Measurements from ENCODE around the gene SEMA3D.

The SEMA3D gene

DNA sequence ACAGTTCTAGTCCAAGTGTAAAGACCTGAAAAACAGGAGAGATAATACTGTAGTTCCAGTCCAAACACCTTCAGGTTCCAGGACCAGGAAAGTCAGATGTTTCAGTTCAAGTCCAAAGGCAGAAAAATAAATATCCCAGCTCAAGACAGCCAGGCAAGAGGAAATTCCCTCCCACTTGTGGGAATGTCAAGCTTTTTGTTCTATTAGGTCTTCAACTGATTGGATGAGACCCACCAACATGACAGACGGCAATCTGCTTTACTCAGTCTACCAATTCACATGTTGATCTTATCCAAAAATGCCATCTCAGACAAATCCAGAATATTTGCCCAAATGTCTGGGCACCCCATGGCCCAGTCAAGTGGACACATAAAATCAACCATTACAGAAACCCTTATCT, 33.1 kb downstream of the SEMA3D start:
- no peak overlapping the region for H3K4me3 ChIP-seq (ENCODE audit: low read depth, low read length)
- no peak for TF ChIP-seq POLR2A (IDR thresholded peaks at IDR 0.05; ENCODE audit: extremely low read depth, insufficient read length)
- TF ChIP-seq, protein P1, sequence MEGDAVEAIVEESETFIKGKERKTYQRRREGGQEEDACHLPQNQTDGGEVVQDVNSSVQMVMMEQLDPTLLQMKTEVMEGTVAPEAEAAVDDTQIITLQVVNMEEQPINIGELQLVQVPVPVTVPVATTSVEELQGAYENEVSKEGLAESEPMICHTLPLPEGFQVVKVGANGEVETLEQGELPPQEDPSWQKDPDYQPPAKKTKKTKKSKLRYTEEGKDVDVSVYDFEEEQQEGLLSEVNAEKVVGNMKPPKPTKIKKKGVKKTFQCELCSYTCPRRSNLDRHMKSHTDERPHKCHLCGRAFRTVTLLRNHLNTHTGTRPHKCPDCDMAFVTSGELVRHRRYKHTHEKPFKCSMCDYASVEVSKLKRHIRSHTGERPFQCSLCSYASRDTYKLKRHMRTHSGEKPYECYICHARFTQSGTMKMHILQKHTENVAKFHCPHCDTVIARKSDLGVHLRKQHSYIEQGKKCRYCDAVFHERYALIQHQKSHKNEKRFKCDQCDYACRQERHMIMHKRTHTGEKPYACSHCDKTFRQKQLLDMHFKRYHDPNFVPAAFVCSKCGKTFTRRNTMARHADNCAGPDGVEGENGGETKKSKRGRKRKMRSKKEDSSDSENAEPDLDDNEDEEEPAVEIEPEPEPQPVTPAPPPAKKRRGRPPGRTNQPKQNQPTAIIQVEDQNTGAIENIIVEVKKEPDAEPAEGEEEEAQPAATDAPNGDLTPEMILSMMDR (IDR thresholded peaks at IDR 0.05; ENCODE audit: low read depth, low read length), result no peak
- TF ChIP-seq MYC (IDR thresholded peaks at IDR 0.05; ENCODE audit: low read depth, low read length), result no peak
- TF ChIP-seq, protein P2, sequence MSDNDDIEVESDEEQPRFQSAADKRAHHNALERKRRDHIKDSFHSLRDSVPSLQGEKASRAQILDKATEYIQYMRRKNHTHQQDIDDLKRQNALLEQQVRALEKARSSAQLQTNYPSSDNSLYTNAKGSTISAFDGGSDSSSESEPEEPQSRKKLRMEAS (IDR thresholded peaks at IDR 0.05; ENCODE audit: low read depth, low read length), result no peak
- DNase-seq (ENCODE audit: low read depth), result no peak

DNA sequence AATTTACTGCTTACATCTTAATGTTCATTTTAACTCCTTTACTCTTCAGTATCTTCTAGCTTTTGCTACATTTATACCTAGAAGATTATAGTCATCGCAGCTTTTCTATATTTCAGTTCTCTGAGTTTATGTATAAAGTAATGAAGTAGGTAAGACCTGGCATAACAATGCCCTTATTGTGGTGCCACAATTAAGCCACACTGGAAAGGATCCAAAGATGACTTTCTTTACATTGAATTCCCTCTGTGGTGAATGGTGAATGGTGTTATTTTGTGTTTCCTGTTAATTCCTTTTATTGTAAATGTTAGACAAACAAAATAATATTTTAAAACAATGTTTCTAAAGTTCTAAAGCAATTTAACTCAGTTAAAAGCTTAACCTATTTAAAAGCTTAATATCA, 36.2 kb downstream of the SEMA3D start:
- TF ChIP-seq MYC (IDR thresholded peaks at IDR 0.05; ENCODE audit: low read depth, low read length) (no peak), POLR2A (IDR thresholded peaks at IDR 0.05; ENCODE audit: extremely low read depth, insufficient read length) (no peak)
- TF ChIP-seq, protein P1 (IDR thresholded peaks at IDR 0.05; ENCODE audit: low read depth, low read length), result no peak
- TF ChIP-seq, protein P2 (IDR thresholded peaks at IDR 0.05; ENCODE audit: low read depth, low read length), result no peak
- no peak for DNase-seq (ENCODE audit: low read depth)

DNA sequence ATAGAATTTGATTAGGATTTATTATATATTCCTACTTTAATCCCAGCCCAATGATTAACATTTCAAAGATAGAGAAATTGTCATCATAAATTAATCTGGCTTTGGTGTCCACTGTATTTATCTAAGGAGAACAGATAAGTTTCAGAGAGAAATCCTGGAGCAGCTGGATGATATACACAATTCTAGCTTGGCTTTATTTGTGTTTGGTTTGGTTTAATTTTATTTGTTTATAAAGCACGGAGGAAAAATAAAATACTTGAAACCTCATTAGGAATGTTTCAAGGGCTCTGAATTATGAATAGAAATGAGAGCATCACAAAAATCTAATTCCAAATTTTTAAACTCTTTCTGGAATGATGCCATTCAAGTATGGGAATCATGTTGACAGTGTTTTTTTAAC, 42.1 kb downstream of the SEMA3D start:
- H3K4me3 ChIP-seq (ENCODE audit: low read depth, low read length), result no peak overlapping the region
- no peak for DNase-seq (ENCODE audit: low read depth)
- TF ChIP-seq, protein P2 (IDR thresholded peaks at IDR 0.05; ENCODE audit: low read depth, low read length), result no peak
- TF ChIP-seq POLR2A (IDR thresholded peaks at IDR 0.05; ENCODE audit: extremely low read depth, insufficient read length) (no peak), MYC (IDR thresholded peaks at IDR 0.05; ENCODE audit: low read depth, low read length) (no peak)
- TF ChIP-seq, protein P1 (IDR thresholded peaks at IDR 0.05; ENCODE audit: low read depth, low read length), result no peak

More for the DNA sequence above, 36.2 kb downstream of the SEMA3D start:
- H3K4me3 ChIP-seq (ENCODE audit: low read depth, low read length), result no peak overlapping the region

DNA sequence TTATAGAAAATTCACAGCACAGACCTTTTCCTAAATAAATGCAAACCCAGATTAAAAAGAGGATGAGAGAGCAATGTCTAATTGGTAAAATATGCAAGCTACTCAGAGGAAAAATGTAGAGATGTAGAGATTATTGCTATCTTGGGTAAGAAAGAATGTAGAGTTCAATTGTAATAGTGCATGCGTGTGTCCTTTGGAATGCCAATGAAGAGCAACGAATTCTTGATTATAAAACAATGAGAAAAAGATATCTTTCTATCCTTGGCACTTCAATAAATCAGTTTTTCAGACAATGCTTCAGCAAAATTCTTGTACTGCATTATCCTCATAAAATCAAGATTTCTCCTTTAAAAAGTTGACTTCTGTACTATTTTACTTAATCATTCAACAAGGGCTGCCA, 50.9 kb downstream of the SEMA3D start:
- no peak overlapping the region for H3K4me3 ChIP-seq (ENCODE audit: low read depth, low read length)
- DNase-seq (ENCODE audit: low read depth), result no peak

DNA sequence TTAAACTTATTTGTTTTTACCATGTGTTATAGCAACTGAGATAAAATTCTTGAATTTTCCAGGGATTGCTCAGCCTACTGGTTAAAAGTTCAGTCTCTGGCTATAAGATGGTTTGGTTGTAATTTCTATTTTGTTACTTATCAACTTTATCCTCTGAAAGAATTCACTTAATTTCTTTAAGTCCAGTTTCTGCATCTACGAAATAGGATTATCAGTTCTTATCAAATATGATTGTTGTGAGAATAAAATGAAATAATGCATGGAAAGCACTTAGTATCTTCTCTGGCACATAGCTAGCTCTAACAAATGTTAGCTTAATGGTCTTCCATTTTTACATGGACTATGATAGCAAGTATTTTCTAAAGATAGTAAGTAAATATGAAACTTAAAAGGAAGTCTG, 53.3 kb downstream of the SEMA3D start:
- DNase-seq (ENCODE audit: low read depth), result no peak
- TF ChIP-seq POLR2A (IDR thresholded peaks at IDR 0.05; ENCODE audit: extremely low read depth, insufficient read length), result no peak
- no peak for TF ChIP-seq MYC (IDR thresholded peaks at IDR 0.05; ENCODE audit: low read depth, low read length)
- TF ChIP-seq, protein P2 (IDR thresholded peaks at IDR 0.05; ENCODE audit: low read depth, low read length), result no peak
- TF ChIP-seq, protein P1 (IDR thresholded peaks at IDR 0.05; ENCODE audit: low read depth, low read length), result no peak
- no peak overlapping the region for H3K4me3 ChIP-seq (ENCODE audit: low read depth, low read length)

More for the DNA sequence above, 50.9 kb downstream of the SEMA3D start:
- TF ChIP-seq POLR2A (IDR thresholded peaks at IDR 0.05; ENCODE audit: extremely low read depth, insufficient read length) (no peak), MYC (IDR thresholded peaks at IDR 0.05; ENCODE audit: low read depth, low read length) (no peak)
- TF ChIP-seq, protein P2 (IDR thresholded peaks at IDR 0.05; ENCODE audit: low read depth, low read length), result no peak
- TF ChIP-seq, protein P1 (IDR thresholded peaks at IDR 0.05; ENCODE audit: low read depth, low read length), result no peak
